ENCODE results near the gene VMO1. TPM values are rescaled to one million over a fixed set of nuclear protein-coding genes. Genes with fewer than 3 reads are reported as not detected.

The VMO1 gene
- total and polyA plus RNA-seq, 4 donors: 1.7 to 9.1 (median 3.9) TPM

GRCh38 chr17:4741544-4741943 is 44.6 kb downstream of the VMO1 start (continued):
- TF ChIP-seq SP1 (IDR thresholded peaks at IDR 0.05): no peak
- TF ChIP-seq FOXA2 (IDR thresholded peaks at IDR 0.05): no peak
- TF ChIP-seq YY1 (IDR thresholded peaks at IDR 0.05): no peak
- TF ChIP-seq RXRA (IDR thresholded peaks at IDR 0.05): no peak
- no peak for TF ChIP-seq NR2F2 (IDR thresholded peaks at IDR 0.05)
- TF ChIP-seq ATF3 (IDR thresholded peaks at IDR 0.05): no peak
- TF ChIP-seq MAX (IDR thresholded peaks at IDR 0.05): no peak

GRCh38 chr17:4740584-4740983 is 45.6 kb downstream of the VMO1 start:
- H3K27ac ChIP-seq (ENCODE audit: low read depth in 1 of 2, low read length in 2 of 2): no peak overlapping the region

DNA sequence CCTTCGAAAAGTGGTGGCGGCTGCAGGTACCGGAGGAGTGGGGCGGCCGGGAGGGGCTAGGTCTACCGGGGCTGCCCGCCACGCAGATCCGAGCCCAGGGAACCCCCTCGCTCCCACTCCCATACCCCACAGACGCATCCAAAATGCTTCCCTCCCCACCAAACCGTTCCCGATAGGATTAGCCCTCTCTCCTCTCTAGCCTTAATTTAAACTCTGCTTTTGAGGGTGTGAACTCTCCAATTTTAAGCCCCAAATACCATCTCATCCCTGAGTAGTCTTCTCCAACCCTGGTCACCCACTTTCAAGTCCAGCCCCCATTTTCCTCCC is 46.2 kb downstream of the VMO1 start:
- Histone ChIP-seq H3K36me3 (ENCODE audit: control insufficient read depth in 4 of 4, insufficient read depth in 3 of 4, low read depth in 1 of 4, low read length in 3 of 4) (no peaks in the 10 kb centered on the region), H3K27ac (ENCODE audit: low read depth in 1 of 2, low read length in 2 of 2) (peak overlapping the region; percentile 46 to 73), H3K9ac (ENCODE audit: low read depth in 1 of 2, low read length in 2 of 2) (peak overlapping the region; percentile 53 to 56), H3K4me1 (ENCODE audit: control insufficient read depth in 4 of 4, insufficient read depth in 4 of 4, low read length in 3 of 4) (peaks cover 2 to 14% (median 9%) of the 10 kb centered on the region in 4 donors), H3K27me3 (ENCODE audit: control insufficient read depth in 4 of 4, insufficient read depth in 4 of 4, low read length in 3 of 4) (no peaks in the 10 kb centered on the region), H3K4me3 (ENCODE audit: low read depth in 1 of 3, low read length in 3 of 3) (peak overlapping the region; percentile 52 to 85 (median 80)), H3K9me3 (ENCODE audit: control insufficient read depth in 4 of 4, low read length in 3 of 4) (no peaks in the 10 kb centered on the region)
- WGBS: 20% methylated on average over 13 of the region's 13 CpGs
- no peak for DNase-seq (ENCODE audit: low spot score)
- TF ChIP-seq TAF1 (conservative IDR thresholded peaks at IDR 0.05) (no peak), FOXA1 (IDR thresholded peaks at IDR 0.05) (no peak), JUND (IDR thresholded peaks at IDR 0.05) (no peak), HNF4A (conservative IDR thresholded peaks at IDR 0.05) (no peak), HNF4G (IDR thresholded peaks at IDR 0.05) (no peak), MAX (IDR thresholded peaks at IDR 0.05) (no peak)

More at GRCh38 chr17:4740584-4740983, 45.6 kb downstream of the VMO1 start:
- Histone ChIP-seq H3K9ac (ENCODE audit: low read depth in 1 of 2, low read length in 2 of 2) (peak overlapping the region in 1 of 2 donors; percentile 53), H3K4me1 (ENCODE audit: control insufficient read depth in 4 of 4, insufficient read depth in 4 of 4, low read length in 3 of 4) (peaks cover 2 to 13% (median 8%) of the 10 kb centered on the region in 4 donors), H3K4me3 (ENCODE audit: low read depth in 1 of 3, low read length in 3 of 3) (no peak overlapping the region), H3K27me3 (ENCODE audit: control insufficient read depth in 4 of 4, insufficient read depth in 4 of 4, low read length in 3 of 4) (no peaks in the 10 kb centered on the region), H3K9me3 (ENCODE audit: control insufficient read depth in 4 of 4, low read length in 3 of 4) (no peaks in the 10 kb centered on the region), H3K36me3 (ENCODE audit: control insufficient read depth in 4 of 4, insufficient read depth in 3 of 4, low read depth in 1 of 4, low read length in 3 of 4) (no peaks in the 10 kb centered on the region)
- TF ChIP-seq TAF1 (conservative IDR thresholded peaks at IDR 0.05) (no peak), GABPA (IDR thresholded peaks at IDR 0.05 in 1 of 2, conservative IDR thresholded peaks at IDR 0.05 in 1 of 2) (no peak), RXRA (IDR thresholded peaks at IDR 0.05) (no peak), MAX (IDR thresholded peaks at IDR 0.05) (no peak), EGR1 (IDR thresholded peaks at IDR 0.05; ENCODE audit: low read depth in 2 of 2) (no peak), SP1 (IDR thresholded peaks at IDR 0.05) (no peak), NR2F2 (IDR thresholded peaks at IDR 0.05) (no peak), CTCF (IDR thresholded peaks at IDR 0.05; ENCODE audit: low read depth, low read length, missing input control) (no peak), JUND (IDR thresholded peaks at IDR 0.05) (no peak), RAD21 (IDR thresholded peaks at IDR 0.05) (no peak), FOXA1 (IDR thresholded peaks at IDR 0.05) (no peak)
- WGBS: 98% methylated on average over 8 of the region's 8 CpGs
- DNase-seq (ENCODE audit: low spot score): no peak

Data from liver (tissue), 9 donors.